A549 (cell line): Measurements from ENCODE around the gene EPHB6.

ENCODE experiments used
- CTCF ChIP-seq: fragments of >200 bp; sonication (Bioruptor Twin); formaldehyde crosslinking; IDR thresholded peaks from 3 replicates; pipeline ENCODE4 v1.5.1; 2016
- HOXA7 ChIP-seq: fragments of 250-450 bp; sonication (Bioruptor Pico); IDR thresholded peaks from 2 replicates; pipeline ENCODE4 v1.5.0; 2020; ENCODE audit warnings: mild to moderate bottlenecking, moderate library complexity
- HOXB5 ChIP-seq: fragments of 250-450 bp; sonication (Bioruptor Pico); IDR thresholded peaks from 2 replicates; pipeline ENCODE4 v1.5.0; 2020; ENCODE audit warnings: mild to moderate bottlenecking, moderate library complexity
- JUNB ChIP-seq: fragments of >200 bp; sonication (Bioruptor Twin); formaldehyde crosslinking; IDR thresholded peaks from 2 replicates; pipeline ENCODE4 v1.6.1; 2016
- KDM1A ChIP-seq: fragments of 200-600 bp; sonication (generic); IDR thresholded peaks from 2 replicates; pipeline ENCODE4 v1.6.1; 2016; ENCODE audit warnings: low read depth, mild to moderate bottlenecking
- MAFK ChIP-seq: fragments of 450-650 bp; IDR thresholded peaks from 2 replicates; pipeline ENCODE4 v1.6.1; 2014; ENCODE audit not compliant: partially characterized antibody
- MAX ChIP-seq: IDR thresholded peaks from 2 replicates; pipeline ENCODE4 v1.6.1; 2012
- NFE2L2 ChIP-seq: fragments of 150-350 bp; conservative IDR thresholded peaks from 2 replicates; pipeline ENCODE4 v1.6.1; 2014; ENCODE audit warnings: low read length
- NR3C1 ChIP-seq: fragments of >200 bp; sonication (Bioruptor Twin); formaldehyde crosslinking; IDR thresholded peaks from 3 replicates; pipeline ENCODE4 v1.6.1; 2017
- PHF8 ChIP-seq: fragments of 200-600 bp; sonication (generic); IDR thresholded peaks from 2 replicates; pipeline ENCODE4 v1.6.1; 2016; ENCODE audit warnings: low read depth, mild to moderate bottlenecking, antibody characterized with exemption, moderate library complexity, borderline replicate concordance
- POLR2A ChIP-seq: IDR thresholded peaks from 2 replicates; pipeline ENCODE4 v1.6.1; 2012; ENCODE audit warnings: mild to moderate bottlenecking, low read length
- RNF2 ChIP-seq: fragments of 200-600 bp; sonication (generic); IDR thresholded peaks from 2 replicates; pipeline ENCODE4 v1.6.1; 2016; ENCODE audit warnings: low read depth, mild to moderate bottlenecking, antibody characterized with exemption, moderate library complexity, borderline replicate concordance
- SREBF2 ChIP-seq: fragments of 450-650 bp; IDR thresholded peaks from 2 replicates; pipeline ENCODE4 v1.6.1; 2014; ENCODE audit warnings: mild to moderate bottlenecking, moderate library complexity
- ZFP36 ChIP-seq: fragments of 450-650 bp; IDR thresholded peaks from 2 replicates; pipeline ENCODE4 v1.6.1; 2014; ENCODE audit warnings: borderline replicate concordance; ENCODE audit not compliant: partially characterized antibody

- TF ChIP-seq NR3C1 (no peak), CTCF (no peak), RNF2 (no peak), JUNB (no peak), PHF8 (no peak), HOXB5 (no peak), KDM1A (no peak), ZFP36 (no peak), MAFK (no peak), MAX (no peak), SREBF2 (no peak), POLR2A (no peak), NFE2L2 (no peak), HOXA7 (CRISPR knock-in tag) (no peak)
These were observed 16.6 kb downstream of the EPHB6 start for GRCh38 chr7:142871260-142872105.
